GM10266 (cell line): ENCODE data around the gene LYRM4.

Source experiments
- DNase-seq: peaks from one replicate; pipeline ENCODE4 v3.0.0; 2012; ENCODE audit errors: extremely low spot score
- TF ChIP-seq, protein P1 (sequence below): IDR thresholded peaks from 2 replicates; pipeline ENCODE4 v1.5.1; 2012; ENCODE audit warnings: mild to moderate bottlenecking, low read depth; ENCODE audit not compliant: control insufficient read depth, insufficient read depth; ENCODE audit errors: missing control alignments

The LYRM4 gene

DNA sequence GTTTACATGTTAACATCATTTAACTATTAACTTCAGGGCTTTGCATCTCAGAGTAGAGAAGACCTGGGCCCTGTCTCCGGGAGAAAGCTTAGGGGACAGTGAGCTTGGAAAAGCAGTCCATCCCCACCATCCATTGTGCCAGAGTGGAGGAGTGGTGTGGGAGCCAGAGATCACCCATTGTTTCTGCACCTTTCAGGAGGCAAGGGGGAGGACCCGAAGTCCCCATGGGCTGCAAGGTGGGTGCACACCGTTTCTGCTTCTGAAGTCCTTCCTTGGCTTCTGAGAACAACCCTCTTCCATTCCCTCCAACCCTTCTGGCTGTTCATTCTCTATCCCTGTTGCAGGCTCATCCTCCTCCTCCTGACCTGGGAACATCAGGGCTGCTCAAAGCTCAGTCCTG, 179.6 kb downstream of the LYRM4 start:
- no peak for DNase-seq
- TF ChIP-seq, protein P1, sequence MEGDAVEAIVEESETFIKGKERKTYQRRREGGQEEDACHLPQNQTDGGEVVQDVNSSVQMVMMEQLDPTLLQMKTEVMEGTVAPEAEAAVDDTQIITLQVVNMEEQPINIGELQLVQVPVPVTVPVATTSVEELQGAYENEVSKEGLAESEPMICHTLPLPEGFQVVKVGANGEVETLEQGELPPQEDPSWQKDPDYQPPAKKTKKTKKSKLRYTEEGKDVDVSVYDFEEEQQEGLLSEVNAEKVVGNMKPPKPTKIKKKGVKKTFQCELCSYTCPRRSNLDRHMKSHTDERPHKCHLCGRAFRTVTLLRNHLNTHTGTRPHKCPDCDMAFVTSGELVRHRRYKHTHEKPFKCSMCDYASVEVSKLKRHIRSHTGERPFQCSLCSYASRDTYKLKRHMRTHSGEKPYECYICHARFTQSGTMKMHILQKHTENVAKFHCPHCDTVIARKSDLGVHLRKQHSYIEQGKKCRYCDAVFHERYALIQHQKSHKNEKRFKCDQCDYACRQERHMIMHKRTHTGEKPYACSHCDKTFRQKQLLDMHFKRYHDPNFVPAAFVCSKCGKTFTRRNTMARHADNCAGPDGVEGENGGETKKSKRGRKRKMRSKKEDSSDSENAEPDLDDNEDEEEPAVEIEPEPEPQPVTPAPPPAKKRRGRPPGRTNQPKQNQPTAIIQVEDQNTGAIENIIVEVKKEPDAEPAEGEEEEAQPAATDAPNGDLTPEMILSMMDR: no peak

DNA sequence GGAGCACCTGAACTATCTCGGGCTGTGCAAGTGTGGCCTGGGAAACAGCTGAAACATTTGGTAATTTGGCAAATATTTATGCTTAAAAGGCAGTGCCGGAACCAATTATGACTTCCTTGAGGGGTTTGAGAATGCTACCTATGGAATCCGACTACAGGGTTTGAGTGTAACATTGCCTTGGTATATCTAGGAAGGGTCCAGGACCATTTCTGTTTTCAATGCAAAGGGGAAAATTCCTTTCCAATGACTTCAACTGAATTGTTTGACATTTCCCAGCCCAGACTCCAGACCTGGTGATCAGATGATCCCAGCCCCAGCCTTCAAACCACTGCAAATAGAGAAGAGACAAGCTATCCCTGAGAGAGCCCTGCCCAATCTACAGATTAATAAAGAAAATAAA, 180.2 kb downstream of the LYRM4 start:
- no peak for DNase-seq
- TF ChIP-seq, protein P1: no peak

DNA sequence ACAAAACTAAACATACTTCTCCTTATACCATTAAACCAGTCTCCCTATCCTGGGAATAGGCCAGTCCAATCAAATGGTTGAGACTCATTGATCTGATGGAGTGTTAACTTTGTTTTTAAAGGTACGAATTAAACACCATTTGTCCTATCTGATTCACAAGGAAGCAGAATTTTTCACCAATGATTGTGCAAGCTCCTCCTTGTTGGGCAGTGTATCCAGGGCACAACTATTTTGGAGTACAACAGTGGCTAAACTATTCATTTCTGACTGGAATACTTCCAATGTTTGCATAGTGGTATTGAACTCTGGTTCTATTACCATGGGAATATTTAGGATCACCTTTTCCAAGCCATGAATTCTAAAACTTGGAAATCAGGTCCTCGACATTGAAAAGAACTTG, 181.1 kb downstream of the LYRM4 start:
- DNase-seq: no peak
- TF ChIP-seq, protein P1: no peak

DNA sequence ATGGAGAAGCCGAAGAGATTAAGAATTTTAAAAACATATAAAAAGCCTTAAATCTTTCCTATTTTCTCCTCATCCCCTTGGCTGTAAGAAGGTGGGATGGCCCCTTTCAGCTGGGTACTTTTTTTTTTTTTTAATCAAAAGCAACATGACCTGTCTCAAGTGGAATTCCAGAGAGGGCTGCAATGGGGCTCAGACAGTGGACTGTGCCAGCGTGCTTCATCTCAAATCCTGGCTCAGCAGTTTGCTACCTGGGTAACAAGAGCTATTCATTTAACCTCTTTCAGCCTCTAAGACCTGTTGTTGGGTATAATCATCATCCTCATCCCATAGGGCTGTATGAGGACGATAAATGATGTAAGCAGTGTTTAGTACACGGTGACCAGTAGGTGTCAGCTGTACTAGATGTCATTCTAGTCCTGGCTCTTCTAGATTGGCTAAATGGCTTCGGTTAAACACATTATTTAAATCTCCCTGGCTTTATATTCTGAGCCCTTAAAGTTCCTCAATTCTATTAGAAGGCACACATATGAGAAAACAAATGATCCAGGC, 182.6 kb downstream of the LYRM4 start:
- peak; percentile 63 for DNase-seq
- TF ChIP-seq, protein P1: peak; percentile 46

DNA sequence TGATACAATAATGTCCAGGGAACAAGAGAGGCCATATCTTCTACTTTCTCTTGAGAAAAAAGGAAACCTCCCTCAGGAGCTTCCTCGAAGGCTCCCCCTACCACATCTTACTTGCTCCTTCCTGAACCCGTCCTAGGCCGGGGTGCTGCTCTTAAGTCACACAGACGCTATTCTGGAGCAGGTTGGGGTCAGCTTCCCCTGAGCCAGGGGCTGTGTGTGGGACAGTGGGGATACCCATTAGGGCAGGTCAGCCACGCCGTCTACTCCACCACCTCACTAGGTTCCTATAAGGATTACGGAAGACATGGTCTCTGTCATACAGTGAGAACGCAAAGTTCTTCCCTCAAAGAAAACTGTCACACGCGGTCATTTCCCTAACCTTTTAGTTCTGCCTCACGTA, 183.8 kb downstream of the LYRM4 start:
- TF ChIP-seq, protein P1: no peak
- DNase-seq: no peak

DNA sequence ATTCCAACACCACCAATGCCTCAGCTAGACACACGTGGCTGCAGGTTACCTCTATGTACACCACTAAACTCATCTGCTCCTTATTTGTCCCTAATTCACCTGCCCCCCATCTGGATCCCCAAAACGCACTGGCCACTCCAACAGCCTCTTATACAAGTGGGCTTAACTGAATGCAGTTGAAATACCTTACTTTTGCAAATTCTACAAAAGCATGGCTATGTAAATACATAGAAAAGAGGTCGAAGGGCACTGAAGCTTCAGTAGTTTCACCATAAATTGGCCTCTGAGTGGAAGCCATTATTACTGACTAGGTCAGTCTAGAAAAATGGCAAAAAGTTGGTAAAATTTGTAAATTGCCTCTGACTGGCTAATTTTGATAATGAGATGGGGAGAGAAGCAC, 186.8 kb downstream of the LYRM4 start:
- no peak for DNase-seq
- TF ChIP-seq, protein P1: no peak

DNA sequence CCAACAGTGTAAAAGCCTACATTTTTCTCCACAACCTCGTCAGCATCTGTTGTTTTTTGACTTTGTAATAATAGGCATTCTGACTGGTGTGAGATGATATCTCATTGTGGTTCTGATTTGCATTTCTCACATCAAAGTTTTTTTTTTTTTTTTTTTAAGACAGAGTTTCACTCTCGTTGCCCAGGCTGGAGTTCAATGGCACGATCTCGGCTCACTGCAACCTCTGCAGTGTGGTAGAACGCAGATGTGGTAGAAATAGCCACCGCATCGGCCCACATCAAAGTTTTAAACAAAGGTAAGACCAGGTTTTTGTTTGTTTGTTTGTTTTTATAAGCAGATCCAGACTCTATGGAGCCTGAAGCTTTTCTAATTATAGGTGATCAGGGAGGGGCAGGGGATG, 188.3 kb downstream of the LYRM4 start:
- DNase-seq: no peak
- TF ChIP-seq, protein P1: no peak
